ENCODE results near the gene NDP. TPM values are rescaled to one million over a fixed set of nuclear protein-coding genes. Genes with fewer than 3 reads are reported as not detected.

NDP gene
- total RNA-seq, 1 experiment from 2014 or later, result not detected

DNA sequence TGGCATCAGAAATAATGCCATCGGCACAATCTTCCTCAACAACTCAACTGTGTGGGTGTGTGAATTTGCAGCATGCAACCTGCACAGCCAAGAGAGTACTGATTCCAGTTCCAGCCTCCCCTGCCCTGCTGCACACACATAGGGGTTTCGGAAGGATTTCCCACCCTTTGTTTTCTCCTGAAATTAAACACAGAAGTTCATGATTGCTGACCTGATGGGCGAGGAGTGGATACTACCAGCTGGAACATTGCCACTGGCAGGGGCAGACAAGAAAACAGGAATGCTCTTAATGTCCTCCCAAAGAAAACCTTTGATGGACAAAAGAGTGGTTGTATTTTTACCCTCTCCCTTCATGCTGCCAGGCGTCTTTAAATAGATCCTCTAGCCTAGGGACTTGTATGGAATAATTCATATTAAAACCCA, 4.8 kb downstream of the NDP start (continued):
- TF ChIP-seq, protein P1, sequence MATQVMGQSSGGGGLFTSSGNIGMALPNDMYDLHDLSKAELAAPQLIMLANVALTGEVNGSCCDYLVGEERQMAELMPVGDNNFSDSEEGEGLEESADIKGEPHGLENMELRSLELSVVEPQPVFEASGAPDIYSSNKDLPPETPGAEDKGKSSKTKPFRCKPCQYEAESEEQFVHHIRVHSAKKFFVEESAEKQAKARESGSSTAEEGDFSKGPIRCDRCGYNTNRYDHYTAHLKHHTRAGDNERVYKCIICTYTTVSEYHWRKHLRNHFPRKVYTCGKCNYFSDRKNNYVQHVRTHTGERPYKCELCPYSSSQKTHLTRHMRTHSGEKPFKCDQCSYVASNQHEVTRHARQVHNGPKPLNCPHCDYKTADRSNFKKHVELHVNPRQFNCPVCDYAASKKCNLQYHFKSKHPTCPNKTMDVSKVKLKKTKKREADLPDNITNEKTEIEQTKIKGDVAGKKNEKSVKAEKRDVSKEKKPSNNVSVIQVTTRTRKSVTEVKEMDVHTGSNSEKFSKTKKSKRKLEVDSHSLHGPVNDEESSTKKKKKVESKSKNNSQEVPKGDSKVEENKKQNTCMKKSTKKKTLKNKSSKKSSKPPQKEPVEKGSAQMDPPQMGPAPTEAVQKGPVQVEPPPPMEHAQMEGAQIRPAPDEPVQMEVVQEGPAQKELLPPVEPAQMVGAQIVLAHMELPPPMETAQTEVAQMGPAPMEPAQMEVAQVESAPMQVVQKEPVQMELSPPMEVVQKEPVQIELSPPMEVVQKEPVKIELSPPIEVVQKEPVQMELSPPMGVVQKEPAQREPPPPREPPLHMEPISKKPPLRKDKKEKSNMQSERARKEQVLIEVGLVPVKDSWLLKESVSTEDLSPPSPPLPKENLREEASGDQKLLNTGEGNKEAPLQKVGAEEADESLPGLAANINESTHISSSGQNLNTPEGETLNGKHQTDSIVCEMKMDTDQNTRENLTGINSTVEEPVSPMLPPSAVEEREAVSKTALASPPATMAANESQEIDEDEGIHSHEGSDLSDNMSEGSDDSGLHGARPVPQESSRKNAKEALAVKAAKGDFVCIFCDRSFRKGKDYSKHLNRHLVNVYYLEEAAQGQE (IDR thresholded peaks at IDR 0.05; ENCODE audit: low read depth), result no peak
- TF ChIP-seq ZBTB33 (IDR thresholded peaks at IDR 0.05; ENCODE audit: extremely low read depth, insufficient replicate concordance, low read length), result no peak
- TF ChIP-seq TCF7L2 (IDR thresholded peaks at IDR 0.05; ENCODE audit: borderline replicate concordance, extremely low read depth, insufficient read depth, insufficient read length), result no peak

GRCh38 chrX:43964936-43965335, 8.3 kb downstream of the NDP start:
- Histone ChIP-seq H3K36me3 (ENCODE audit: control insufficient read depth in 1 of 2, insufficient read depth in 2 of 2, low read length in 2 of 2) (no peaks in the 10 kb centered on the region), H2AFZ (ENCODE audit: low read depth, low read length, poor library complexity, severe bottlenecking) (no peak overlapping the region), H3K27me3 (ENCODE audit: insufficient read depth, low read length) (no peaks in the 10 kb centered on the region), H4K20me1 (ENCODE audit: insufficient read depth) (no peaks in the 10 kb centered on the region), H3K4me1 (ENCODE audit: control insufficient read depth in 1 of 2, insufficient read depth in 2 of 2, low read length in 2 of 2) (peaks cover 0 to 6% of the 10 kb centered on the region in 2 experiments; a peak in 1 of 4 replicates), H3K9me2 (ENCODE audit: insufficient read depth) (no peaks in the 10 kb centered on the region), H3K27ac (ENCODE audit: low read depth, low read length) (no peak overlapping the region), H3K4me3 (replicated peaks in 1 of 2; ENCODE audit: low read depth in 1 of 2, low read length in 2 of 2) (no peak overlapping the region), H3K4me2 (ENCODE audit: low read length) (no peak overlapping the region), H3K9me3 (ENCODE audit: control insufficient read depth in 1 of 2, insufficient read depth in 1 of 2, low read depth in 1 of 2, low read length in 2 of 2) (no peaks in the 10 kb centered on the region), H3K9ac (ENCODE audit: low read length) (no peak overlapping the region), H3K79me2 (ENCODE audit: insufficient read depth, low read length) (no peaks in the 10 kb centered on the region)
- DNase-seq (ENCODE audit: low read depth, low spot score), result no peak
- ChIA-PET RAD21 (ENCODE audit: low non-redundant PET in 1 of 2, low total read pairs in 2 of 2, uncharacterized antibody in 2 of 2, unreplicated experiment in 2 of 2) (no interaction called here), CTCF (no interaction called here), POLR2A (no interaction called here)
- BruUV-seq (replicated peaks), result no TSS peak
- TF ChIP-seq EZH2phosphoT487 (IDR thresholded peaks at IDR 0.05; ENCODE audit: borderline replicate concordance), result no peak
- no peak for TF ChIP-seq SIN3A (IDR thresholded peaks at IDR 0.05; ENCODE audit: low read depth)
- no peak for TF ChIP-seq JUND (IDR thresholded peaks at IDR 0.05)
- no peak for TF ChIP-seq SRF (IDR thresholded peaks at IDR 0.05; ENCODE audit: low read depth)
- intact Hi-C loops (cut with micrococcal nuclease), result no loop called here
- ATAC-seq, result no peak

Data from HCT116 (cell line).